ENCODE measurements around the gene PUSL1. TPM values are rescaled to one million over a fixed set of nuclear protein-coding genes. Genes with fewer than 3 reads are reported as not detected.

Gene PUSL1
- total and polyA plus RNA-seq, 8 donors, result 5.9 to 64.9 (median 25.5) TPM; not detected in 1

DNA sequence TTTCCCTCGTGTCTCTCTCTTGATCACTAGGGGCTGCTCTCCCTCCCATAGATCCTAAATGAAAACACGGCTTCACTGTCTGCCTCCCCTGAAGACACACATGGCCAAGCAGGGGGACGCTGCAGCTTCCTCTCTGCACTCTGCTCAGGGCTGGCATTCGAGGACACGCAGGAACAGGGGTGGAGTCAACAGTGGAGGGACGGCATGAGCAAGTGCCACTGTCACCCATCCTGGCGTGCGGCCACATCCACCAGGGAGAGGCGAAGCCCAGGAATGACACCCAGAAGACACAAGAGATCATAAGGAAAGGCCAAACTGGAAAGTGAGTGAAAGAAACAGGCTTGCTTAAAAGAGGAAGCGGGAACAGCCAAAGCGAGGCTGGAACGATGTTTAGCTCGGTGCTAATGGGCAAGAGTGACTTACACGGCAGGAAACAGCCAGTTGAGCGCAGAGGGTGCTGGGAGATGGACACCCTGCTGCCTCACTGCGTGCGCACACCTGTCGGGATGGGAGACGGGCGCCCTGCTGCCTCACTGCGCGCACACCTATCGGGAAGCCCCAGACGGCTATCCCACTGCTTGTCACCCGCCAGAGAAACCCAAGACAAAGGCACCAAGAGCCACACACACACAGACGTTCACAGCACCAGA lies 48.3 kb upstream of the PUSL1 start:
- intact Hi-C loops (cut with DNase I; ENCODE audit: low total_unique reads), result no loop called here
- Histone ChIP-seq H3K9me3 (no peaks in the 10 kb centered on the region), H3K4me1 (peaks cover 0 to 22% (median 7%) of the 10 kb centered on the region in 4 donors), H3K4me3 (no peak overlapping the region), H3K27me3 (no peaks in the 10 kb centered on the region), H3K36me3 (peaks cover 56 to 98% (median 93%) of the 10 kb centered on the region in 4 donors), H3K27ac (no peak overlapping the region)
- no peak for DNase-seq
- WGBS, 5 donors, result 76 to 89% (median 81%) methylated on average over 18 to 26 of the region's 26 CpGs
- TF ChIP-seq POLR2A (IDR thresholded peaks at IDR 0.05) (no peak), EP300 (IDR thresholded peaks at IDR 0.05) (no peak), POLR2AphosphoS5 (IDR thresholded peaks at IDR 0.05) (no peak)
- TF ChIP-seq, protein P1, sequence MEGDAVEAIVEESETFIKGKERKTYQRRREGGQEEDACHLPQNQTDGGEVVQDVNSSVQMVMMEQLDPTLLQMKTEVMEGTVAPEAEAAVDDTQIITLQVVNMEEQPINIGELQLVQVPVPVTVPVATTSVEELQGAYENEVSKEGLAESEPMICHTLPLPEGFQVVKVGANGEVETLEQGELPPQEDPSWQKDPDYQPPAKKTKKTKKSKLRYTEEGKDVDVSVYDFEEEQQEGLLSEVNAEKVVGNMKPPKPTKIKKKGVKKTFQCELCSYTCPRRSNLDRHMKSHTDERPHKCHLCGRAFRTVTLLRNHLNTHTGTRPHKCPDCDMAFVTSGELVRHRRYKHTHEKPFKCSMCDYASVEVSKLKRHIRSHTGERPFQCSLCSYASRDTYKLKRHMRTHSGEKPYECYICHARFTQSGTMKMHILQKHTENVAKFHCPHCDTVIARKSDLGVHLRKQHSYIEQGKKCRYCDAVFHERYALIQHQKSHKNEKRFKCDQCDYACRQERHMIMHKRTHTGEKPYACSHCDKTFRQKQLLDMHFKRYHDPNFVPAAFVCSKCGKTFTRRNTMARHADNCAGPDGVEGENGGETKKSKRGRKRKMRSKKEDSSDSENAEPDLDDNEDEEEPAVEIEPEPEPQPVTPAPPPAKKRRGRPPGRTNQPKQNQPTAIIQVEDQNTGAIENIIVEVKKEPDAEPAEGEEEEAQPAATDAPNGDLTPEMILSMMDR (IDR thresholded peaks at IDR 0.05), result no peak

DNA sequence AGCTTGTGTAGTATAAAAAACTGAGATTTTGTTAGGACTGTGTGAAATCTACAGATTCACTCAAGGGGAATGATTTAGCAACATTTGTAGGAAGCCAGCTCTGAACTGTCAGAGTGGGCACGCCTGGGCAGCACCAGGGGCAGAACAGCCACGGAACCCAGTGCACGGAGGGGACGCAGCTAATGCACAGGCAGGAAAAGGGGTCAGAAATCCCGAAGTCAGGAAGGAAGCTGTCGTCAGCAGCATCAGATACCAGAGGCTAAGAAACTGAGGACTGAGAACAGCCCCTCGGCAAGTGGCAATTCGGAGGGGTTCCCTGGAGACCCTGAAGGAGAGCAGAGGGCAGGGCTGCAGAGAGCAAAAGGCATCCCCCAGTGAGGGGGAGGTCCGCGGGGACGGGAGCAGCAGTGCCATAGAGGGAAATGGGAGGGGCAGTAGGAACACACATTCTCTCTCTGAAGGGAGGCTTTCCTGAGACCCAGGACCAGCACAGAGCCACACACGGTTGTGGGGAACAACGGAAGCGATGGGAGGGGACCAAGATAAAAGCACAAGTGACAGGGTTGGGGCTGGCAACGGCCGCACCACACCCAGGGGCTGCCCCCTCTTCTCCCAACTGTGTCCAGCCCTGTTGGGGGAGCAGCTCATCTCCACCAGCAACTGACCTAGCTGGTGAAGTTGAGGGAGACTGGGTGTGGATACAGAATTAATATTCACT lies 47.4 kb upstream of the PUSL1 start:
- H3K4me3 ChIP-seq, result no peak overlapping the region
- TF ChIP-seq POLR2AphosphoS5 (IDR thresholded peaks at IDR 0.05) (no peak), EP300 (IDR thresholded peaks at IDR 0.05) (no peak), POLR2A (IDR thresholded peaks at IDR 0.05) (no peak)
- TF ChIP-seq, protein P1 (IDR thresholded peaks at IDR 0.05), result no peak
- H3K9me3 ChIP-seq, result no peaks in the 10 kb centered on the region
- H3K27me3 ChIP-seq, result no peaks in the 10 kb centered on the region
- WGBS, 5 donors, result 70 to 80% (median 76%) methylated on average over 16 of the region's 16 CpGs
- DNase-seq, result no peak
- H3K4me1 ChIP-seq, result peaks cover 0 to 24% (median 8%) of the 10 kb centered on the region in 4 donors
- intact Hi-C loops (cut with DNase I; ENCODE audit: low total_unique reads), result no loop called here
- H3K36me3 ChIP-seq, result peaks cover 53 to 98% (median 92%) of the 10 kb centered on the region in 4 donors
- no peak overlapping the region for H3K27ac ChIP-seq

DNA sequence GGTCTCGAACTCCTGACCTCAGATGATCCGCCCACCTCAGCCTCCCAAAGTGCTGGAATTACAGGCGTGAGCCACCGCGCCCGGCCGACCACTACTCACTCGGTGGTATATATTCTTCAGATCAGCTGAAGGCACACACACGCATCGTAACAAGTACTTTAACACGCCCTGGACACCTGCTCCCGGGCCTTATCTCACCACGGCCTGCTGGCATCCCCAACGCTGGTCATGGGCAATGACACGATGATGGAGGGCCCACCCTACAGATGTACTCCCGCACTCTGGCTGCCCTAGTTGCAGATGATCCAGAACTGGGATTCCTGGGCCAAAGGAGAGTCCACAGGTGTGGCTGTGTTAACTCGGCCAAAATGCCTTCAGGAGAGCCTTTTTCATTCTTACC lies 46.3 kb upstream of the PUSL1 start:
- peaks cover 55 to 98% (median 92%) of the 10 kb centered on the region in 4 donors for H3K36me3 ChIP-seq
- intact Hi-C loops (cut with DNase I; ENCODE audit: low total_unique reads), result no loop called here
- no peaks in the 10 kb centered on the region for H3K27me3 ChIP-seq

DNA sequence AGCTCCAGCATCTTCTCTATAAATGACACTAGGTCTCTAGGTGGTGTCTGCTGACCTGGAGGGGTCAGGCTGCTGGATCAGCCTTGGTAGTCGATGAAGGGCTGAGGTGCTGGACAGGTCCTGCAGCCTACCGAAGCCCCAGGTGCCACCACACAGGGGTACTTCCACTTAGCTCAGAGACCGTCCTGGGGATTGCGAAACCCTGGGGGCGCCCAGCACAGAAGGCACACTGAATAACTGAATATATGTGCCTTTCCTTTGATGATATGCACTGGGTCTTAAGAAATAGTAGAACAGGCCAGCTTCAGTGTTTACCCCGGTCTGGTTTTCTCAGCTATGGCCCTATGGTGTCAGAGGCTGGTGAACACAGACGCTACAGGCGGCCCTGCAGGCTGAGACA lies 45.6 kb upstream of the PUSL1 start:
- Histone ChIP-seq H3K9me3 (no peaks in the 10 kb centered on the region), H3K36me3 (peaks cover 58 to 98% (median 96%) of the 10 kb centered on the region in 4 donors), H3K4me1 (peaks cover 0 to 24% (median 8%) of the 10 kb centered on the region in 4 donors), H3K27ac (no peak overlapping the region), H3K27me3 (no peaks in the 10 kb centered on the region), H3K4me3 (no peak overlapping the region)
- TF ChIP-seq, protein P1 (IDR thresholded peaks at IDR 0.05), result no peak
- no peak for TF ChIP-seq POLR2A (IDR thresholded peaks at IDR 0.05)
- WGBS, 5 donors, result 92 to 95% (median 93%) methylated on average over 8 of the region's 8 CpGs
- intact Hi-C loops (cut with DNase I; ENCODE audit: low total_unique reads), result no loop called here
- no peak for DNase-seq

More for the DNA sequence above, 46.3 kb upstream of the PUSL1 start:
- H3K4me3 ChIP-seq, result no peak overlapping the region
- no peak overlapping the region for H3K27ac ChIP-seq
- peaks cover 0 to 24% (median 8%) of the 10 kb centered on the region in 4 donors for H3K4me1 ChIP-seq
- DNase-seq, result no peak
- H3K9me3 ChIP-seq, result no peaks in the 10 kb centered on the region
- WGBS, 5 donors, result 92 to 96% (median 95%) methylated on average over 17 of the region's 17 CpGs
- TF ChIP-seq POLR2AphosphoS5 (IDR thresholded peaks at IDR 0.05), result no peak

Measured in stomach (tissue), 9 donors.